ENCODE data around the gene ATG7.

Gene ATG7

GRCh38 chr3:11300970-11301369 lies 28.8 kb downstream of the ATG7 start:
- DNase-seq (no peak), ATAC-seq (no peak)
- H3K9me3 Mint-ChIP-seq = no peaks in the 10 kb centered on the region
- H3K4me1 Mint-ChIP-seq = peaks cover 24% of the 10 kb centered on the region
- H3K27me3 Mint-ChIP-seq = no peaks in the 10 kb centered on the region
- no peak overlapping the region for H3K27ac Mint-ChIP-seq
- peaks cover 64% of the 10 kb centered on the region for H3K36me3 Mint-ChIP-seq (ENCODE audit: low read depth)
- no peak overlapping the region for H3K4me3 Mint-ChIP-seq

GRCh38 chr3:11302444-11302843 lies 30.2 kb downstream of the ATG7 start:
- no peak overlapping the region for H3K4me3 Mint-ChIP-seq
- peaks cover 71% of the 10 kb centered on the region for H3K36me3 Mint-ChIP-seq (ENCODE audit: low read depth)
- no peak for DNase-seq
- H3K9me3 Mint-ChIP-seq = no peaks in the 10 kb centered on the region
- H3K27ac Mint-ChIP-seq = peak overlapping the region; percentile 32
- no peaks in the 10 kb centered on the region for H3K27me3 Mint-ChIP-seq
- no peak for ATAC-seq
- peaks cover 39% of the 10 kb centered on the region for H3K4me1 Mint-ChIP-seq

GRCh38 chr3:11304175-11304574 lies 32.0 kb downstream of the ATG7 start:
- DNase-seq (no peak), ATAC-seq (no peak)
- Mint-ChIP-seq H3K4me3 (no peak overlapping the region), H3K27ac (no peak overlapping the region), H3K4me1 (peaks cover 41% of the 10 kb centered on the region), H3K27me3 (no peaks in the 10 kb centered on the region), H3K9me3 (no peaks in the 10 kb centered on the region), H3K36me3 (ENCODE audit: low read depth) (peaks cover 73% of the 10 kb centered on the region)

- peak overlapping the region; percentile 76 for H3K27ac Mint-ChIP-seq
- no peaks in the 10 kb centered on the region for H3K9me3 Mint-ChIP-seq
- H3K27me3 Mint-ChIP-seq = no peaks in the 10 kb centered on the region
- ATAC-seq = no peak
- H3K36me3 Mint-ChIP-seq (ENCODE audit: low read depth) = peaks cover 64% of the 10 kb centered on the region
- peaks cover 37% of the 10 kb centered on the region for H3K4me1 Mint-ChIP-seq
- DNase-seq = no peak
- H3K4me3 Mint-ChIP-seq = no peak overlapping the region
These were observed 33.3 kb downstream of the ATG7 start for GRCh38 chr3:11305509-11305908.

GRCh38 chr3:11306817-11307589 lies 34.8 kb downstream of the ATG7 start:
- DNase-seq = no peak
- Mint-ChIP-seq H3K9me3 (no peaks in the 10 kb centered on the region), H3K27ac (peak overlapping the region; percentile 67), H3K27me3 (no peaks in the 10 kb centered on the region), H3K4me3 (no peak overlapping the region), H3K36me3 (ENCODE audit: low read depth) (peaks cover 62% of the 10 kb centered on the region), H3K4me1 (peaks cover 30% of the 10 kb centered on the region)
- ATAC-seq = peak; percentile 86

- no peaks in the 10 kb centered on the region for H3K27me3 Mint-ChIP-seq
- H3K4me1 Mint-ChIP-seq = peaks cover 30% of the 10 kb centered on the region
- ATAC-seq (no peak), DNase-seq (no peak)
- no peak overlapping the region for H3K4me3 Mint-ChIP-seq
- no peaks in the 10 kb centered on the region for H3K9me3 Mint-ChIP-seq
- peaks cover 55% of the 10 kb centered on the region for H3K36me3 Mint-ChIP-seq (ENCODE audit: low read depth)
- H3K27ac Mint-ChIP-seq = no peak overlapping the region
These were observed 35.7 kb downstream of the ATG7 start for GRCh38 chr3:11307830-11308432.

- ATAC-seq (no peak), DNase-seq (no peak)
- Mint-ChIP-seq H3K9me3 (no peaks in the 10 kb centered on the region), H3K4me3 (no peak overlapping the region), H3K36me3 (ENCODE audit: low read depth) (peaks cover 58% of the 10 kb centered on the region), H3K27ac (no peak overlapping the region), H3K27me3 (no peaks in the 10 kb centered on the region), H3K4me1 (peaks cover 24% of the 10 kb centered on the region)
These were observed 38.1 kb downstream of the ATG7 start for GRCh38 chr3:11310258-11310657.

GRCh38 chr3:11312166-11312565 lies 40.0 kb downstream of the ATG7 start:
- ATAC-seq = no peak
- H3K27ac Mint-ChIP-seq = no peak overlapping the region
- no peaks in the 10 kb centered on the region for H3K9me3 Mint-ChIP-seq
- peaks cover 61% of the 10 kb centered on the region for H3K36me3 Mint-ChIP-seq (ENCODE audit: low read depth)
- no peak overlapping the region for H3K4me3 Mint-ChIP-seq
- DNase-seq = no peak
- H3K27me3 Mint-ChIP-seq = no peaks in the 10 kb centered on the region
- peaks cover 5% of the 10 kb centered on the region for H3K4me1 Mint-ChIP-seq

GRCh38 chr3:11317300-11317699 lies 45.1 kb downstream of the ATG7 start:
- Mint-ChIP-seq H3K36me3 (ENCODE audit: low read depth) (peaks cover 65% of the 10 kb centered on the region), H3K9me3 (no peaks in the 10 kb centered on the region), H3K4me3 (no peak overlapping the region), H3K27ac (no peak overlapping the region), H3K27me3 (no peaks in the 10 kb centered on the region), H3K4me1 (no peaks in the 10 kb centered on the region)
- no peak for ATAC-seq
- no peak for DNase-seq

- no peak for DNase-seq
- no peak overlapping the region for H3K4me3 Mint-ChIP-seq
- no peak overlapping the region for H3K27ac Mint-ChIP-seq
- H3K4me1 Mint-ChIP-seq = peaks cover 9% of the 10 kb centered on the region
- peaks cover 54% of the 10 kb centered on the region for H3K36me3 Mint-ChIP-seq (ENCODE audit: low read depth)
- ATAC-seq = no peak
- no peaks in the 10 kb centered on the region for H3K27me3 Mint-ChIP-seq
- H3K9me3 Mint-ChIP-seq = no peaks in the 10 kb centered on the region
These were observed 50.7 kb downstream of the ATG7 start for GRCh38 chr3:11322931-11323330.

GRCh38 chr3:11323813-11324212 lies 51.6 kb downstream of the ATG7 start:
- ATAC-seq (no peak), DNase-seq (no peak)
- peaks cover 46% of the 10 kb centered on the region for H3K36me3 Mint-ChIP-seq (ENCODE audit: low read depth)
- H3K9me3 Mint-ChIP-seq = no peaks in the 10 kb centered on the region
- H3K4me3 Mint-ChIP-seq = no peak overlapping the region
- peaks cover 9% of the 10 kb centered on the region for H3K4me1 Mint-ChIP-seq
- H3K27me3 Mint-ChIP-seq = no peaks in the 10 kb centered on the region
- no peak overlapping the region for H3K27ac Mint-ChIP-seq

GRCh38 chr3:11327619-11328018 lies 55.4 kb downstream of the ATG7 start:
- no peaks in the 10 kb centered on the region for H3K27me3 Mint-ChIP-seq
- peaks cover 11% of the 10 kb centered on the region for H3K4me1 Mint-ChIP-seq
- H3K36me3 Mint-ChIP-seq (ENCODE audit: low read depth) = peaks cover 27% of the 10 kb centered on the region
- DNase-seq = no peak
- ATAC-seq = no peak
- H3K4me3 Mint-ChIP-seq = no peak overlapping the region
- H3K27ac Mint-ChIP-seq = no peak overlapping the region
- no peaks in the 10 kb centered on the region for H3K9me3 Mint-ChIP-seq

GRCh38 chr3:11328196-11328945 lies 56.2 kb downstream of the ATG7 start:
- peaks cover 25% of the 10 kb centered on the region for H3K36me3 Mint-ChIP-seq (ENCODE audit: low read depth)
- DNase-seq (no peak), ATAC-seq (no peak)
- H3K27me3 Mint-ChIP-seq = no peaks in the 10 kb centered on the region
- H3K4me3 Mint-ChIP-seq = no peak overlapping the region
- H3K4me1 Mint-ChIP-seq = peaks cover 11% of the 10 kb centered on the region
- no peaks in the 10 kb centered on the region for H3K9me3 Mint-ChIP-seq
- no peak overlapping the region for H3K27ac Mint-ChIP-seq

- Mint-ChIP-seq H3K27ac (no peak overlapping the region), H3K27me3 (no peaks in the 10 kb centered on the region), H3K36me3 (ENCODE audit: low read depth) (peaks cover 18% of the 10 kb centered on the region), H3K4me1 (peaks cover 11% of the 10 kb centered on the region), H3K4me3 (no peak overlapping the region), H3K9me3 (no peaks in the 10 kb centered on the region)
- DNase-seq (no peak), ATAC-seq (no peak)
These were observed 57.6 kb downstream of the ATG7 start for GRCh38 chr3:11329777-11330176.

GRCh38 chr3:11331101-11331500 lies 58.9 kb downstream of the ATG7 start:
- H3K27me3 Mint-ChIP-seq = no peaks in the 10 kb centered on the region
- no peak for ATAC-seq
- H3K27ac Mint-ChIP-seq = no peak overlapping the region
- H3K9me3 Mint-ChIP-seq = no peaks in the 10 kb centered on the region
- H3K4me3 Mint-ChIP-seq = no peak overlapping the region
- DNase-seq = no peak
- H3K36me3 Mint-ChIP-seq (ENCODE audit: low read depth) = peaks cover 15% of the 10 kb centered on the region
- peaks cover 11% of the 10 kb centered on the region for H3K4me1 Mint-ChIP-seq

Measured in activated naive CD8-positive, alpha-beta T cell treated with anti-CD3 and anti-CD28 coated beads, Interleukin-2, amount 50 U/mL, for 24 hours (primary cell).